HepG2 (cell line): ENCODE results near the gene CNTD1. TPM values are rescaled to one million over a fixed set of nuclear protein-coding genes. Genes with fewer than 3 reads are reported as not detected.

Experiments
- ADNP ChIP-seq: sonication (generic); formaldehyde crosslinking; IDR thresholded peaks from 2 replicates; pipeline ENCODE4 v1.4.0; 2020; ENCODE audit warnings: missing genetic modification reagents
- ARID2 ChIP-seq: sonication (generic); formaldehyde crosslinking; IDR thresholded peaks from 2 replicates; pipeline ENCODE4 v1.8.1; 2022; ENCODE audit warnings: mild to moderate bottlenecking, missing genetic modification reagents, borderline replicate concordance
- CBX1 ChIP-seq: IDR thresholded peaks from one replicate; pipeline ENCODE4 v1.6.1; 2016; ENCODE audit warnings: antibody characterized with exemption, low read depth
- CC2D1A ChIP-seq: sonication (generic); formaldehyde crosslinking; IDR thresholded peaks from 2 replicates; pipeline ENCODE4 v1.8.1; 2023; ENCODE audit warnings: mild to moderate bottlenecking, missing genetic modification reagents
- FOSL1 ChIP-seq: sonication (generic); formaldehyde crosslinking; IDR thresholded peaks from 2 replicates; pipeline ENCODE4 v1.9.0; 2021; ENCODE audit warnings: missing genetic modification reagents, borderline replicate concordance
- FOXA1 ChIP-seq, 2 experiments: fragments of 450-650 bp in 1 of 2; sonication (generic) in 1 of 2; formaldehyde crosslinking in 1 of 2; IDR thresholded peaks; 2 replicates each; pipeline versions ENCODE4 v1.4.0 to v1.6.1; 2016 to 2020; ENCODE audit warnings: missing genetic modification reagents in 1 of 2
- MAX ChIP-seq: IDR thresholded peaks from 2 replicates; pipeline ENCODE4 v1.6.1; 2012; ENCODE audit warnings: inconsistent platforms
- NONO ChIP-seq, 2 experiments: fragments of 450-650 bp in 1 of 2; sonication (generic) in 1 of 2; formaldehyde crosslinking in 1 of 2; IDR thresholded peaks in 1 of 2; conservative IDR thresholded peaks in 1 of 2; 2 replicates each; pipeline versions ENCODE4 v1.6.1 to v1.8.0; 2017 to 2022; ENCODE audit warnings: mild to moderate bottlenecking in 1 of 2, missing genetic modification reagents in 1 of 2, moderate library complexity in 1 of 2
- STAG1 ChIP-seq: sonication (generic); formaldehyde crosslinking; IDR thresholded peaks from 2 replicates; pipeline ENCODE4 v1.4.0; 2020; ENCODE audit warnings: missing genetic modification reagents
- TBX3 ChIP-seq: fragments of 450-650 bp; IDR thresholded peaks from 2 replicates; pipeline ENCODE4 v1.6.1; 2017; ENCODE audit warnings: antibody characterized with exemption, mild to moderate bottlenecking, inconsistent platforms, borderline replicate concordance
- UBTF ChIP-seq: sonication (generic); formaldehyde crosslinking; IDR thresholded peaks from 2 replicates; pipeline ENCODE4 v1.4.0; 2020; ENCODE audit warnings: mild to moderate bottlenecking, missing genetic modification reagents
- ZBTB3 ChIP-seq: sonication (generic); formaldehyde crosslinking; IDR thresholded peaks from 2 replicates; pipeline ENCODE4 v1.4.0; 2020; ENCODE audit warnings: low read depth, mild to moderate bottlenecking, moderate library complexity, missing genetic modification reagents, borderline replicate concordance
- ZNF275 ChIP-seq: sonication (generic); formaldehyde crosslinking; IDR thresholded peaks from 2 replicates; pipeline ENCODE4 v1.8.0; 2022; ENCODE audit warnings: missing genetic modification reagents, mild to moderate bottlenecking, inconsistent platforms, borderline replicate concordance
- ZNF296 ChIP-seq: sonication (generic); formaldehyde crosslinking; conservative IDR thresholded peaks from 2 replicates; pipeline ENCODE4 v1.5.0; 2020; ENCODE audit warnings: mild to moderate bottlenecking, missing genetic modification reagents
- ZNF33A ChIP-seq: sonication (generic); formaldehyde crosslinking; IDR thresholded peaks from 2 replicates; pipeline ENCODE4 v1.5.1; 2020; ENCODE audit warnings: missing genetic modification reagents, mild to moderate bottlenecking, moderate library complexity, borderline replicate concordance
- polyA plus RNA-seq, 8 experiments: library from polyadenylated mRNA; depleted of rRNA in 3 of 8; stranded (reverse) in 7 of 8; unstranded in 1 of 8; fragments of >200 nt; fragmentation: Illumina TruSeq in 4 of 8; extraction: Trizol in 4 of 8; gene quantifications; 2 replicates each; pipeline versions ENCODE4 v1.2.1 to v1.2.3, GENCODE V29; 2011 to 2016; ENCODE audit warnings: low read depth in 4 of 8, missing spikeins in 1 of 8, mixed read lengths in 1 of 8; ENCODE audit not compliant: insufficient read depth in 1 of 8
- total RNA-seq, 5 experiments: library from RNA; depleted of rRNA; stranded (reverse); fragments of >200 nt; fragmentation: Illumina TruSeq; extraction: Trizol; gene quantifications; 2 replicates each; pipeline ENCODE4 v1.2.3, GENCODE V29; 2016; ENCODE audit warnings: low read depth in 1 of 5
- TF ChIP-seq, protein P1 (sequence below), 2 experiments: sonication (generic) in 1 of 2; formaldehyde crosslinking in 1 of 2; IDR thresholded peaks; 2 replicates each; pipeline versions ENCODE4 v1.6.1 to v1.9.0; 2014 to 2022; ENCODE audit warnings: antibody characterized with exemption in 1 of 2, borderline replicate concordance in 1 of 2, inconsistent platforms in 1 of 2, low read depth in 1 of 2, missing genetic modification reagents in 1 of 2

Gene CNTD1
- total and polyA plus RNA-seq, 2 of the 13 experiments (the other 11 are each of a cell fraction or from before 2014, with no cell fraction given) = 0.11 to 0.15 TPM

- TF ChIP-seq FOSL1 = no peak
- peak; percentile 44; the same call in 1 of the 2 replicates for TF ChIP-seq ZBTB3
- 0 out of 2 replicates have a peak, but pooled peaks have one; percentile 63 for TF ChIP-seq ZNF296 (CRISPR knock-in tag)
- TF ChIP-seq MAX = peak; percentile 99
- peak; percentile 82 for TF ChIP-seq CBX1
- no peak for TF ChIP-seq ADNP
- no peak for TF ChIP-seq ZNF33A (CRISPR knock-in tag)
- TF ChIP-seq NONO (IDR thresholded peaks at IDR 0.05) = no peak
- peak; percentile 97 for TF ChIP-seq NONO (CRISPR knock-in tag; conservative IDR thresholded peaks at IDR 0.05)
- no peak for TF ChIP-seq TBX3
- TF ChIP-seq FOXA1 (IDR thresholded peaks at IDR 0.05) = no peak
- peak; percentile 45; the same call in 1 of the 2 replicates for TF ChIP-seq FOXA1 (CRISPR knock-in tag; IDR thresholded peaks at IDR 0.05)
- TF ChIP-seq STAG1 (CRISPR knock-in tag) = no peak
- TF ChIP-seq ZNF275 (CRISPR knock-in tag) = peak; percentile 98
- TF ChIP-seq, protein P1, sequence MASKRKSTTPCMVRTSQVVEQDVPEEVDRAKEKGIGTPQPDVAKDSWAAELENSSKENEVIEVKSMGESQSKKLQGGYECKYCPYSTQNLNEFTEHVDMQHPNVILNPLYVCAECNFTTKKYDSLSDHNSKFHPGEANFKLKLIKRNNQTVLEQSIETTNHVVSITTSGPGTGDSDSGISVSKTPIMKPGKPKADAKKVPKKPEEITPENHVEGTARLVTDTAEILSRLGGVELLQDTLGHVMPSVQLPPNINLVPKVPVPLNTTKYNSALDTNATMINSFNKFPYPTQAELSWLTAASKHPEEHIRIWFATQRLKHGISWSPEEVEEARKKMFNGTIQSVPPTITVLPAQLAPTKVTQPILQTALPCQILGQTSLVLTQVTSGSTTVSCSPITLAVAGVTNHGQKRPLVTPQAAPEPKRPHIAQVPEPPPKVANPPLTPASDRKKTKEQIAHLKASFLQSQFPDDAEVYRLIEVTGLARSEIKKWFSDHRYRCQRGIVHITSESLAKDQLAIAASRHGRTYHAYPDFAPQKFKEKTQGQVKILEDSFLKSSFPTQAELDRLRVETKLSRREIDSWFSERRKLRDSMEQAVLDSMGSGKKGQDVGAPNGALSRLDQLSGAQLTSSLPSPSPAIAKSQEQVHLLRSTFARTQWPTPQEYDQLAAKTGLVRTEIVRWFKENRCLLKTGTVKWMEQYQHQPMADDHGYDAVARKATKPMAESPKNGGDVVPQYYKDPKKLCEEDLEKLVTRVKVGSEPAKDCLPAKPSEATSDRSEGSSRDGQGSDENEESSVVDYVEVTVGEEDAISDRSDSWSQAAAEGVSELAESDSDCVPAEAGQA (IDR thresholded peaks at IDR 0.05; ENCODE audit: low read depth) = peak; percentile 93
- TF ChIP-seq, protein P1 (CRISPR knock-in tag; IDR thresholded peaks at IDR 0.05; ENCODE audit: borderline replicate concordance) = 0 out of 2 replicates have a peak, but pooled peaks have one; percentile 44
- TF ChIP-seq UBTF (CRISPR knock-in tag) = peak; percentile 87
- peak; percentile 87; the same call in 1 of the 2 replicates for TF ChIP-seq ARID2 (CRISPR knock-in tag)
- peak; percentile 94 for TF ChIP-seq CC2D1A (CRISPR knock-in tag)
Observed at GRCh38 chr17:42798383-42799380, at the start of gene CNTD1, which contains the start of gene COA3 (continued).
